GM18502 (cell line): Measurements from ENCODE around the gene KDM2B.
A peak's percentile ranks its signal among the peaks of the same experiment; 100 is the strongest.

Source experiments
- ATAC-seq: cut with Tn5 transposase; IDR thresholded peaks from one replicate; pipeline ENCODE4 v1.9.1; 2021; ENCODE audit warnings: mild to moderate bottlenecking; ENCODE audit not compliant: unreplicated experiment, poor library complexity

Gene KDM2B

DNA sequence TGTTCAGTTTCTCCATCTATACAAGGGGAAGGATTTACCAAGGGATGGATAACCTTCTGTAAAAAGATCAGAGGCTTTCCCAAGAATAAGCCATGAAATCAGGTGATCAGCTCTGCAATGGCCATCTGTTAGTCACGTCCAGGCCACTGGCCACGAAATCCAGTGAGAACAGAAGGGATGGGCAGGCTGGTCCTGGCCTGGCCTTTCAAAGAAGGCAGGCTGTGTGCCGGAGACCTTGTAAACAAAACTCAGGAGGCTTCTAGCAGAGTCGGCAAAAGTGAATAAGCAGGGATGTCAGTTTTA lies 112.4 kb downstream of the KDM2B start:
- no peak for ATAC-seq

DNA sequence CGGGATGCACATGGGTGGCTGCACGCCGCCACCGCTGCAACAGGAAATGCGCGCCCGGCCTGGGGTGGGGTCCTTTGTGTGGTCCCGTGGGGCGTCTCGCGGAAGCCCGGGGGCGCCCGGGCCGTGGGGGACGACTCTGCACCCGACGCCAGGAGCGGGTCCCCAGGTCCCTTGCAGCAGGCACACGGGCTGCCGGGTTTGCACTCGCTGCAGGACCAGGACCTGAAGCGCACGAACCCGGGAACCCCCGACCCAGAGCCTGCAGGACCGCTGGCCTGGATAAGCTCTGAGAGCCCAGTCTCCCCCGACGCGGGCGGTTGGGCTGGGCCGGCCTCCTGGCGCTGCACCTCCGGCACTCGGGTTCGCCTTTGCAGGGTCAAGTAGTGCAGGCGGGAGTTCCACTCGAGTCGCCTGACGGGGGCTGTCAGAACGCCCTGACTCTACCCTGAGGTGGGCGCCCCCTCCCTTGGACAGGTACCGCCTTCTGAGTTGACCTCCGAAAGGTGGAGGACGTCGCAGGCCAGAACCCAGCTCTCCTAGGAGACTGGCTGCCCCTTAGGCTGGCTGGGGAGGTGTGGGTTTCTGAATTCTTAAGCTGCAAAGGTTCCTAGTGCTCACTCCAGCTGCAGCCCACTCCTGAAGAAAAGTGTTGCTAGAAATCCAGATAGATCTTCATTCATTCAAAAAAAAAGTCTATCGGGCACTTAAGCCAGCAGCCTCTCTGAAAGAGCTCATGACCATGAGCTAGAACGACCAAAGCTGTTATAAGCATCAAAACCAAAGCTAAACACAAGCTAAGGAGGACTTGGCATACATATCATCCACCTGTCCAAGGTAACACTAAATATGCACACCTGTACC lies 113.0 kb downstream of the KDM2B start:
- no peak for ATAC-seq

DNA sequence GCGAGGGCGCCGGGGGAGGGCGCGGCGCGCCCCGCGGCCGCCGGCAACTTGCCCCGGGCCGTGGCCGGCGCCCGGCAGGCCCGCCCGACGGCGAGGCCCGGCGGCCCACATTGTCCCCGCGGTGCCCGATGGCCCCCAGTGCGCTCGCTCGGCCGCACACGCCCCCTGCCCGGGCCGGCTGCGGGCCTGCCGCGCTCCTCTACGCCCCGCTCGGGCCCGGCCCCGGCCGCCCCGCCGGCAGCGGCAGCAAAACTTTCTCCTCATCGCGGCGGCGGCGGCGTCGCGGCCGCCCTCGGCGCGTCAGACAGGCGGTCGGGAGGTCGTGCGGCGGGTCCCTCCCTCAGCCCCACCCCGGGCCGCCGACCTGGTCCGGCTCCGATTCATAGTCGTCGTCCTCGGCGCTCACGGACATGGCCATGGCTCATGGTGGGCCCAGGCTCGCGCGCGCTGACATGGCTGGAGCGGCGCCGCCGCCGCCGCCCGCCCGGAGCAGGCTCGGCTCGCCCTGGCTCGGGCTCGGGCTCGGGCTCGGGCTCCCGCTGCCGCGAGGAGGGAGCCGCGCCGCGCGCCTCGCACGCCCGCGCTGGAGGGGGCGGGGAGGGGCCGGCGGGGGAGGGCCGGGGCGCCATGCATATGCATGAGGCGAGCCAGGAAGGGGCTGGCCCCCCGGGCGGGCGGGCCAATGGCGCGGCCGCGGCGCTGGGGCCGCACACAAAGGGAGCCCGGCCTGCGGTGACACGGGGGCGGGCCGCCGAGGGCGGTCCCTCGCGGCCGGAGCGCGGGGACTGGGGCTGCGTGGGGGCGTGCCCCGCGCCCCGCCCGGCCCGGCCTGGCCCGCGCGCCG lies 113.8 kb downstream of the KDM2B start:
- ATAC-seq: peak; percentile 88

DNA sequence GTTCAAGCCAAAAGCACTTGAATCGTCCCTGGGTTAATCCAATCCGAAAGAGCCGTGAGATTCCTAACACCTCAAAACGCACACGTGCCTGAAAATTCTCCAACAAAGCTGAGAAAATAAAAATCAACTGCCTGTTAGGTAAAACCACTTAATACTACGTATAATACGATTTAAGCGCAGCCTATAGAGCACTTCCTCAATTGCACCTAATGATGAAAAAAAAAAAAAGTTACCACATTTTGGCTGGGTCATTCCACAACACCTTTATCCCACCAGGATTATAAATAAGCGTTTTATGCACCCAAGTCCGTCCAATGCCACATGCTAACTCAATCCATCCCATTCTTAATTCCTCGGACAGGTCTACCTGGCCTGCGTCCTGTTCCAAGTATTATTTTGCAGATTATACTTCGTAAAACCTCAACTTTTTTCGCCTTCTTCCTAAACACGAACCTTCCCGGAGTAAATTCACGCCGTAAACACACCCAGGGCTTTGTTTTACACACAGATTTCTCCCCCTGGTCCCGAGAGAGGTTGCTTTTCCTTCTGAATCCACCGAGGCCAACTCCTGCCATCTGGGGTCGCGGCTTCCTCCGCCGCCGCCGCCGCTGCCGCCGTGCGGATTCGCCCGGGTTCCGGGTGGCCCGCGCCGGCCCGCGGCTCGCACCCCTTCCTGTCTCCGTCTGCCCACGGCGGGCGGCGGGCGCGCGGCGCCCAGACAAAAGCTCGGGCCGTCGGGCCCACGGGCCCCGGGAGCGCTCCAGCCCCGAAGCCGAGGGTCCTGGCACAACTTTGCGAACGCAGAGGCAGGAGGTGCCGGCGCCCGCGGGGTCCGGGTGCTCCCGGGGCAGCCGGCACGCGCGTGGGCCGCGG lies 114.7 kb downstream of the KDM2B start:
- ATAC-seq: peak; percentile 17

DNA sequence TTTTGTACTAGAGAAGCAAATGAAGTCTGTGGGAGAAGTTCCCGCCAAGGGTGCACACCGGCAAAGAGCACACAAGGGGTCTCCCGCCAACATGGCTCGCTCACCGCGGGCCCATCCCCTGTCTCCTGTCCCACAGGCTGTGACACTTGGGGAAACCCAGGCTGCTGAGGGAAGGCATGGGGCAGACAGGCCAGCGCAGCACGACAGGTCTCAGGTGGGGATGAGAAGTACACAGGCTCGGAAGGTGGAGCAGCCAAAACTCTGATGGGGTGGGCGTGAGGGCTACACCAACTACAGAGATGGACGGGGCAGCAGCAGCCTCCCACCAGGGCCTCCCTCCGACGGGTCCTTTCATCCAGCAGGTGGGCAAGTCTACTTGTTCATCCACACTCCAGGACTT lies 116.5 kb downstream of the KDM2B start:
- ATAC-seq: no peak

DNA sequence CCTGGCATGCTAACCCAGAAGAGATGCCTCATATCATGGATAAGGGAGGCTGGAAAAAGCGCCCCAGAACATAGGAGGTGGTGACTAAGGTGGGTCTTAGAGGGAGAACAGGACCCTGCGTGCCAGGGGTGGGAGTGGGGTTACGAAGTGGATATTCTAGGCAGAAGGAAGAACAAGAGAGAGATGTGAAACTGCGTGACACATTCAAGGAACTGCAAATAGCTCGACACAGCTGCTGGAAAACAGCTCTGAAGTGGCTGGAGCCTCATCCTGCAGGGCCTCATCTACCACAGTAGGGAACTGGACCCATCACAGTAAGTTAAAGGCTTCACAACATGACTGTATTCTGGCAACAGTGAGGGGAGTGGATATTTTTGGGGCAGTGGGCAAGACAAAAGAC lies 119.8 kb downstream of the KDM2B start:
- ATAC-seq: no peak

DNA sequence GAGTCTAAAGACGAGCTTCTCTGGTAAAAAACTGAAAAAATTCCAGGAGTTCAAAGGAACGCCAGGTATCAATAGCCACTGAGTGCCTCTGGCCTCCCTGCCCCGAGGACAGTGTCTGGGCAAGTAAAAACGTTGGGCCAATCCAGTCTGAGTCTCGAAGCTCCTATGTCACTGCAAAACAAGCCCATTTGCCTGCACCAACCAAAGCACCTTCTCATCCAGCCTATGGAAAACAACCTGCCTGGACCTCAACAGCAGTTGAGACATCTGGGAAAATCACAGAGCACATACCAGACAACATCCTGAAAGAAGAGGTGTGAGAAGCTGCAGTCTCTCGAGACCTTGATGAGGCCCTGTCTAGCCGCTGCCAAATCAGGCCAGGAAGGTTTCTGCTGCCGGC lies 124.3 kb downstream of the KDM2B start:
- ATAC-seq: no peak

DNA sequence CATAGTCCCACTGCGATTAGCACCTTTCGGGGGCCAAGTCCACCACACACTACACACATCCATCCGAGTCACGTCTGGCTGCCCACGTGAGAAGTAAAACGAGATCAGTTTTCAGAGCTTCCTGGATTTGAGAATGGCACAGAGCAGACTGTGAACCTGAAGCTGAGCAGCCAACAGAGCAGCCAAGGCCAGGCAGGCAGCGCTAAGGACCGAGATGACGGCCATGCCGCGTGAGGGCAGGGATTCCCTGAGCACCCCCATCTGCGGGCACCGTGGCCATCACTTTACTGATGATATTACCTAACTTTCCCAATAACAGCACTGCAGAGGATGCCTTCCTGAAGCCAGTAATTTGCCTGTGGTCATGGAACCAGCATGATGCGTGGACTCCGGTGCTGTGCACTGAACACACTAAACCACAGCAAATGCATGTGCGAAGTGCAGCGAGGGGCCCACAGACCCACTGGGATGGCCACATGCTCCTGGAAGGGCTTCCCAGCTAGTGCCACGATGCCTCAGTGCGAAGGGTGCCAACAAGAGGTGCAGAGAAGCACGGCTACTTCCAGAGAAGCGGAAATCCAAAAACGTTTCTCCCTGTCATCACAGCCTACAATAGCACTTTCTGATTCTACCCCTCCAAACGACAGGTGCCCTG lies 124.9 kb downstream of the KDM2B start:
- ATAC-seq: no peak

DNA sequence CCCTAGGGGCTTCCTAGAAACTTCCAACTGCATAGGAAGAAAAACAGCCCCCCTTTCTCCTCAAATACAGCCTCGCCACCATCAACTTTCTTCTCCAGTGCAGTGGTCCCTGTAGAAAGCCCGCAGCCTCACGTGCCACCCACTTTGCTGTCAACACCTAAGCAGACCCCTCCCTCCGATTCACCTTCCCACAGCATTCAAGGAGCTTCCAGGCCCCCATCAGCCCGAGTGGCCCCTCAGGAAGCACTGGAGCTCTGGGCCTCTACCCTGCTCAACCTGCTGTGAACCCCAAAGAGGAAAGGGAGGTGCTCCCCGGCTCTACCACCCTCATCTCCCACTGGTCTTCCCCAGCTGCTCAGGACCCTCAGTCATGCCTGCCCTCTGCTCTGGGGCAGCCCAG lies 125.9 kb downstream of the KDM2B start:
- ATAC-seq: no peak

DNA sequence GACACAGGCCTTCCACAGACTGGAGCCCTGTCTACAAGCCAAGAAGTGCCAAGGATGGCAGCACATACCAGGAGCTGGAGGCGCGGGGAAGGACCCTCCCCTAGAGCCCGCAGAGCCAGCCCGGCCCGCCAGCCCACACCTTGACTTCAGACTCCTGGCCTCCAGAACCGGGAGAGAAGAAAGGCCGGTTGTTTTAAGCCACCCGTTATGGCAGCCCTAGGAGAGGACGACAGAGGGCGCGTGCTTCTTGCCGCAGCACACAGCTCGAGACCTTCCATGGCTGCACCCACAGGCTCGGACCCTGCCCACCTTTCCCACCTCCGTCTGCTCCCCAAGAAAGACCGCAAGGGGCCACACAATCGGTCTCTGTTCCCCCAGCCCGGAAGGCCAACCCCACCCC lies 127.2 kb downstream of the KDM2B start:
- no peak for ATAC-seq

DNA sequence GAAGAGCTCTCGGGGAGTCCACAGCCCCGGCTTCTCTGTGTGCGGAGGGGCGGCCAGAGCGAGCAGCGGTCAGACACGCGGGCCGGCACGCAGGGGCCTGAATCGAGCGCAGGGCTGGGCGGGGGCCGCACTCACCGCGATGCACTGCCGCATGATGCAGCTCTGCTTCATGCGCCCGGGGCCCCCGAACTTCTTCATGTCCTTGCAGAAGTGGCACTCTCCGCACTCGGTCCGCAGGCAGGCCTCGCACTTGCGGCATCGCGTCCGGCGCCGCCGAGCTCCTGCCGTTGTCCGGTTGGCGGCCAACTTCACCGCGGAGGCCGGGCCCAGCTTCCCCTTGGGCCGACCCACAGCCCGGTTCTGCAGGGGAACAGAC lies 127.8 kb downstream of the KDM2B start:
- ATAC-seq: no peak

DNA sequence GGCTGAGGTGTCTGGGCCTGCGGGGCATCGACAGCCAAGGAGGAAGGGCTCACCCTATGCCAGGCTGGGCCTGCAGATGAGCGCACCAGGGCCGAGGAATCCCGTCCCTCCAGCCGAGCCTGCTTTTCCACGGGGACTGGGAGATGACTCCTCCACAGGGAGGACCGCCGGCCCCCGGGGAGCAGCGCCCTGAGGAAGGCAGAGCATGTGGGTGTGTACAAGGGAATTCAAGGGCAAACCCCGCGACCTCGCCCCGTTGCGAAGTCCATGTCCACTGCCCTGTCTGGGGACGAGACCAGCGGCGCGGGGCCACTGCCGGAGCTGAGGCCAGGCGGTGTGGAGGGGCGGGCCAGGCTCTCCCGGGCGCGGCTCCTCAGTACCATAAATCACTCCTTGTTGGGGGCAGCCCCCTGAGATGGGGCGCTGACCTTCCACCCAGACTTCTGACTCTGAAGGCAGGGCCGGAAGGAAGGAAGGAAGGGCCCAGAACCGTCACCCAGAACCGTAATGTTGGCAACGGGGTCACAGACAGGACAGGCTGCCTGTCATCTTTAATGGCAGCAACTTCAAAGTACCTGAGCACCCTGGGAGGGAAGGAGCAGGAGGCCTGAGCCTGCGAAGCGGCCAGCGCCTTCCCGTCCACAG lies 128.4 kb downstream of the KDM2B start:
- ATAC-seq: no peak

DNA sequence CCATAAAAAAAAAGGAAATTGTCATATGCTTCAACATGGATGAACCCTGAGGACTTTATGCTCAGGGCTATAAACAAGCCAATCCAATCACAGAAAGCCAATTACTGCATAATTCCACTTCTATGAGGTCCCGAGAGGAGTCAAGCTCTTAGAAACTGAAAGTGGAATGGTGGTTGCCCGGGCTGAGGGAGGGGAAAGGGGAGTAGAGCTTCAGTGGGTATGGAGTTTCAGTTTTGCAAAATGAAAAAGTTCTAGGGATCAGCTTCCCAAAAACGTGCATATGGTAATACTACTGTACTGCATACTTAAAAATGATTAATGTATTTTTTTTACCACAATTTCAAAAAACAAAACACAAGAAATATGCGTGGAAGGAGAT lies 128.9 kb downstream of the KDM2B start:
- ATAC-seq: no peak

DNA sequence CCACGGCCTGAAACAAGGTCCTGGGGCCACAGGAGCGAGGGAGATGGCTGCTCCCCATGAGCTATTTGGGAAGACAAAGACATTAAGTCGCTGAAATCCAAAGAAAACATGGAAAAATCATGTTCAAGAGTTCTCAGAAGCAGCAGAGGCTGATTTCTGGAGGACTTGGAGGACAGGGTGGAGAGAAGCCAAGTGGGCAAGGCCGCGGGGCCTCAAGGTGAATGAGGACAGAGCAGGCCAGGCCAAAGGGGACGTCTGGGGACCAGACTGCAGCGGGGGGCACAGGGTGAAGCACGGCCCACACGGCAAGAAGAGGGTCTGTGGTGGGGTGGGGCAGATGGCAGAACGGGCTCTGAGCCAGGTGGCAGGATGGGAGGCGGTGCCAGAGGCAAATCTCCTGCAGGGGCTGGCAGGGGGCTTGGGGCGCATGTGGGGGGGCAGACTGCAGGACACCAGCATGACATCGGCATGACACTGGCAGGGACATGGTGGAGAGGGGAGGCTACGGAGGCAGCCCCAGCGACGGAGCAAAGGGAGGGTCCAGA lies 132.0 kb downstream of the KDM2B start:
- ATAC-seq: no peak

DNA sequence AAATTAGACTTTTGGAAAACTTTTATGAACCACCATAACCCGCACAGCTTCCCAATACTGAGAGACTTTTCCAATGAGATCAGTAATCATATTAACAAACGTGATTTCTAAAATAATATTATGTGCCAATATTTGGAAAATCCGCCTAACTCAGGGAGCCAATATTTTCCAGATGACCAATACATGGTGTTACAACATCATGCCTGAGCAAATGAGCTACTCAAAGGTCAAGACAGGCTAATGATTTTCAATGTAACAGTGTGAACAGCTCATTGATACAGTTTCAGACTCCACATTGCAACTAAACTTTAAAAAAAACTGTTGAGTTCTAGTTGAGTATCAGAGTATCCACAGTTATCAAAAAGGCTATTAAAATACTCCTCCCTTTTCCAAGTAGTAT lies 134.1 kb downstream of the KDM2B start:
- ATAC-seq: no peak

DNA sequence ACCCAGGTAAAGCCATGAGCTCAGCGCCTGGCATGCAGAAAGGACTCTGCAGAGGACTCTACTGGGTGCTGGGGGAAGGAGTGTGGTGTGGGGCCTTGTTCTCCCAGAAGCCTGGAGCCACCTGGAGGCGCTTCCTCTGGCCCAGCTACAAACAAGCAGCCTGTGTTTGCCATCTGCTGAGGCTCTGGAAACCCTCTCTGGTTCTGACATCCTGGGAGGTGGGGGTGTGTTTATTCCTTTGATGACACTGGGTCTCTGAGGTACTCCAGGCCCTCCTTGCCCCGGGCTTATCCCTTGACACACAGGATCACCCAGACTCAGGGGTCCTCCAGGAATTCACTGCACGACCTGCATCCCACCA lies 136.0 kb downstream of the KDM2B start:
- ATAC-seq: no peak

DNA sequence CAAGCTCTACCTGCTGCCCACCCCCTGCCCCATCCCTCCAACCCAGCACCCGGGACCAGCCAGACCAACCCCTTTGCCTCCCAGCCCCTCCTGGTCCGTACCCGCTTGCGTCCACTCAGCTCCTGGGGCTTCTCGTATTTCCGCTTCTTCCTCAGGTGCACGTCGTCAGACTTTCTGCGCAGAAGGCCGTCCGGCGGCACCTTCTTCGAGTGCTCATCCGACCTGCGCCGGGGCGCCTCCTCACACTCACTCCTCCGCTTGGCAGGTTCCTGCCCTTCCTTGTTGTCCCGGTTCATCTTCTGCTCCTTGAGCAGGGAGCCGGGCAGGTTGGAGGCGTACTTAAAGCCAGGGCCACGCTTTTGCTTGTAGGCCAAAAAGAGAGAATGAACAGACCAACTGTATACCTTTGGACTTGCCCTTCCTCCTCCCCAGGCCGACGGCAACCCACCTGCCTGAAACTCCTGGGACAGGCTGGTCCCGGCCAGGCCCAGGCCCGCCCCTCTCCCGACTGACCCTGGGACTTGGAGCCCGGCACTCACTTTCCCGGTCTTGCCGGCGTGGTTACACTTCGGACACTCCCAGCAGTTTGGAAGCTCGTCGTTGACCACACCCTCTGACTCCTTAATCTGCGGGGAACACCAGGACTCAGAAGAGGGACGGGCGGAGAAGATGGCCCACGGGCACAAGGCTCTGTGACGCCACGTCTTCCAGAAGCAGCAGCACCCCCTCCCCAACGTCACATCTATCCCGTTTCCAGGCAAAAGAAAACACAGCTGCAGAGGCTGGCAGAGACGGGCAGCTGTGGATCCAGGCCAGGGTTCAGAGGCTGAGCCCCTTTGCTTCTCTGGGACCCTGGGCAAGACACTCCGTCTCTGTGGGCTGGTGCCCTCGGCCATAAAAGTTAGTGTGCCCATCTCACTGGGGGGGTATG lies 136.6 kb downstream of the KDM2B start:
- no peak for ATAC-seq

DNA sequence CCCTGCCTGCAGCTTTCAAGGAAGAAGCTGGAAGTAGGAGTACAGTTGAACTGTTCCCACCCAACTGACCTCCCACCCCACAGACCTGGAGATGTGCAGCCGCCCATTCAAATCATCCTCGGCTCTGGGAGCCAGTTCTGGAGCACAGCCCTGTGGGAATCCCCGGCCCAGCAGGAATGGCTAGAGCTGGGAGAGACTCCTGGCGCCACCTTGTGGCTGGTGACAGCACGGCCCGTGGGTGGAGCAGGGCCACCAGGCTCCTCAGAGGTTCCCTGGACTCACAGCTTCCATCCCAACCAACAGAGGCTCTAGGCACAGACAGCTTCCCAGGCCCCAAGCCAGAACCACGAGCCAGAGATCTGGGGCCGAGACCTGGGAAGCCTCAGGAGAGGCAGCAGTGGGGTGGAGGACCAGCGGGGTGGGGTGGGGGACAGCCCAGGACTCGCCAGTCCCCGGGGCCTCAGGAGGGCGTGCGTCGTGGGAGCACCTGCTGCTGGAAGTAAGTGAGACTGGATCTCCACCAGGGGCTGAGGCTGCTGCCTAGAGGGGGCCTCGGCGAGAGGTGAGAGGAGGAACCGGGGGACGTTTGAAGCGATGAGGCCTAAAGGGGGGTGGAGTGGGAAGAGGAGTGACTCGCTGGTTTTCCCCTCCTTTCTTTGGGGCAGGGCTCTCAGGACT lies 137.5 kb downstream of the KDM2B start:
- peak; percentile 53 for ATAC-seq
